Measurements from ENCODE around the gene FOXF2.

Gene FOXF2

GRCh38 chr6:1439349-1439748, 50.0 kb downstream of the FOXF2 start:
- no peak for DNase-seq (ENCODE audit: low read depth in 4 of 4, low spot score in 1 of 4)

- DNase-seq (ENCODE audit: low read depth in 4 of 4, low spot score in 1 of 4), result no peak
These were observed 53.6 kb downstream of the FOXF2 start for GRCh38 chr6:1442929-1443328.
